HG02938 (cell line): ENCODE measurements around the gene TP53BP1.

Experiments
- ATAC-seq: cut with Tn5 transposase; IDR thresholded peaks from one replicate; pipeline ENCODE4 v1.9.1; 2021; ENCODE audit warnings: mild to moderate bottlenecking, moderate library complexity; ENCODE audit not compliant: unreplicated experiment

Gene TP53BP1

DNA sequence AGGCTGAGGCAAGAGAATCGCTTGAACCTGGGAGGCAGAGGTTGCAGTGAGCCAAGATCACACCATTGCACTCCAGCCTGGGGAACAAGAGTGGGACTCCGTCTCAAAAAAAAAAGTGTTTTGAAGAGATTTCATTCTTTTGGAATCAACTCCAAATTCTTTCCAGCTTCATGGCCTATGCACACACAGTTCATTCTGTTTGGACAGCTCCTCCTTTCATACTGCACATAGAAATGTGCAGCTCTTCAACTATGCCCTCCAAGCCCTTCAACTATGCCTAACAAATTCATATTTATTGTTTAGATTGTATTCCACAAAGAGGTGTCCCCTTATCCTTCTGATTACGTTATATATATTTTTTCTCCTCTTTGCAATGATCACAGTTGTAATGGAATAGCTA, 4.2 kb downstream of the TP53BP1 start:
- no peak for ATAC-seq

- no peak for ATAC-seq
These were observed 5.6 kb downstream of the TP53BP1 start for GRCh38 chr15:43487271-43487895.

GRCh38 chr15:43484455-43484854, 8.5 kb downstream of the TP53BP1 start:
- no peak for ATAC-seq

- ATAC-seq = no peak
These were observed 9.4 kb downstream of the TP53BP1 start for GRCh38 chr15:43483297-43484128.

DNA sequence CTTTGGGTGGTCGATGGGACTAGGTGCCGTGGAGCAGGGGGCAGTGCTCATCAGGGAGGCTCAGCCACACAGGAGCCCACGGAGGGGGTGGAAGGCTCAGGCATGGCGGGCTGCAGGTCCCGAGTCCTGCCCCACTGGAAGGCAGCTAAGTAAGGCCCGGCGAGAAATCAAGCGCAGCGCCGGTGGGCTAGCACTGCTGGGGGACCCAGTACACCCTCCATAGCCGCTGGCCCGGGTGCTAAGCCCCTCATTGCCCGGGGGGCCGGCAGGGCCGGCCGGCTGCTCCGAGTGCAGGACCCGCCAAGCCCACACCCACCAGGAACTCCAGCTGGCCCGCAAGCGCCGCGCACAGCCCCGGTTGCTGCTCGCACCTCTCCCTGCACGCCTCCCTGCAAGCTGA, 19.1 kb downstream of the TP53BP1 start:
- no peak for ATAC-seq

DNA sequence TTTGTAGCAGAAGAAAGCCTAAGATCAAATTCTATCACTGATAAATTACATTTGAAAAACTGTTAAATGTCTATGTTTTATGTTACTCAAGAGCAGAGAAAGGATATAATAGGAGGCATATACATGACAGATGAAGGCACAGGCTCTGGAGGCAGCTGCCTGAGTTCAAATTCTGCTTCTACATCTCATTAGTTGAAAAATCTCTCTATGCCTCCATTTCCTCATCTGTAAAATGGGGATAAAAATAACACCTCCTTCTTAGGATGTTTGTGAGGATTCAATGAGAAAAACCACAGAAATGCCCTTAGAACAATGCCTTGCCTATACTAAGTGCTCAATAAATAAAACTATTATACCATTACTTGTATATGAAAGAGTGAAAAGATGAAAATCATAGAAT, 21.0 kb downstream of the TP53BP1 start:
- ATAC-seq = no peak

GRCh38 chr15:43469867-43470266, 23.1 kb downstream of the TP53BP1 start:
- ATAC-seq = no peak

DNA sequence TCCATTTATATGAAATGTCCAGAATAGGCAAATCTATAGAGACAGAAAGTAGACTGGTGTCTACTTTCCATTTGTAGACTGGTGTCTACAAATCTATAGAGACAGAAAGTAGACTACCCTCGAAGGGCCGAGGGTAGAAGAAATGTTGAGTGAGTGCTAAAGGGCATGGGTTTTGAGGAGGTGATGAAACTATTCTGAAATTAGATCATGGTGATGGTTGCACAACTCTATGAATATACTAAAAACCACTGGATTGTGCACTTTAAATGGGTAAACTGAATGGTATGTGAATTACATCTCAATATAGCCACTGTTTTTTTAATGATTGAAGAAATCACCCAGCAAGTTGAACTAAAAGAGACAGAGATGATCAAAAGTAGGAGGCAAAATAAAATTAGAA, 27.9 kb downstream of the TP53BP1 start:
- no peak for ATAC-seq

DNA sequence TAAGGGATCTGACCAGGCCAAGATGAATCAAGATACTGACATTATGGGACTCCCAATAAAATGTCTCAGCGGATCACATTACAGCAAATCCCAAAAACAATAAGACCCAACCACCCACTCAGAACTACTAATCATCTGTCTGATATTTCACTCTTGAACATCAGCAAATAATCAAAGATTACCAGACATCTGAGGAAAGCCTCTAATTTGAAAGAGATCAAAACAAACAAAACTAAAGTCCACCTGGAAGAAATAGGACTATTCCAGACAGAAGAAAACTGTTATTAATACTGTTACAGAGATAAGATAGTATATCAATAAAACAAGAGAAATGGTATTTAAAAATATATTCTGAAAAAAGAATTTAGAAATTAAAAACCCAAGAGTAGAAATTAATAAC, 29.0 kb downstream of the TP53BP1 start:
- ATAC-seq = no peak

DNA sequence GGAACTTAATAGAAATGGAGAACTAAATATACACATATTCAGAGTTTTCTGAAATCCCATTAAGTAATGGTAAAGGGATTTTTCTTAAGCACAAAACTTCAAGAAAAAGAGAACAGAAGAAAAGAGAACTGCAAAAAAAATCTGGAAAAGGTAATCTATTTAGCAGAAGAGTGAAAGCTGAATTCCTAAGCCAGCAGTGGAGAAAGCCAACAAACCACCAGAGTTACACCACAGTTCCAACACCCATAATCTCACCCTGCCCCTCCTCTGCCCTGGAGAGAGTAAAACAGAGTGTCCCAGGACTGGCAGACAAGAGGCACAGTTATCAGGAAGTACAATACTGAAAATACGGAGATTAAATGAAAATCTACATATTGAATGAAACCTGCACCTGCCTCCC, 29.4 kb downstream of the TP53BP1 start:
- ATAC-seq = no peak

GRCh38 chr15:43449981-43450380, 43.0 kb downstream of the TP53BP1 start:
- ATAC-seq = no peak

- ATAC-seq = no peak
These were observed 46.6 kb downstream of the TP53BP1 start for GRCh38 chr15:43446344-43446743.

- no peak for ATAC-seq
These were observed 51.6 kb downstream of the TP53BP1 start for GRCh38 chr15:43441316-43441715.

DNA sequence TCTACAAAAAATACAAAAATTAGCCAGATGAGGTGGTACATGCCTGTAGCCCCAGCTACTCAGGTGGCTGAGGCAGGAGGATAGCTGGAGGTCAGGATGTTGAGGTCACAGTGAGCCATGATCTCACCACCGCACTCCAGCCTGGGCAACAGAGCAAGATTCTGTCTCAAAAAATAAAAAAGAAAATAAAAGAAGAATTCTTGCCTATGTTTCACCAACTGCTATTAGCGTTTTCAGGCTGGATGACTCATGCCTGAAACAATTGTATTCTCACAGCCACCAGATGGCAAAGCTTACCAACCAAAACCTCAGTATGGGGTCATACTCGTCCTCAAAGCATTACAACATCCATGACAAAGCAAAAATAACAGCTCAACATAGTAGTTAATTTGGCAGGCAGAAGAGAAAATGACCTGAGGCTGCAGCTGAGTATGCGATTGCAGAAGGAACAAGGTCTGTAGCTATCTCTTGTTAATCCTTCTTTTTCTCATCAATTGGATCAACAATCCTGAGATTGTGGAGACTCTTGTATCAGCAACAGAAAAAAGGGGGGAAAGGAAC, 52.2 kb downstream of the TP53BP1 start:
- ATAC-seq = peak; percentile 64

DNA sequence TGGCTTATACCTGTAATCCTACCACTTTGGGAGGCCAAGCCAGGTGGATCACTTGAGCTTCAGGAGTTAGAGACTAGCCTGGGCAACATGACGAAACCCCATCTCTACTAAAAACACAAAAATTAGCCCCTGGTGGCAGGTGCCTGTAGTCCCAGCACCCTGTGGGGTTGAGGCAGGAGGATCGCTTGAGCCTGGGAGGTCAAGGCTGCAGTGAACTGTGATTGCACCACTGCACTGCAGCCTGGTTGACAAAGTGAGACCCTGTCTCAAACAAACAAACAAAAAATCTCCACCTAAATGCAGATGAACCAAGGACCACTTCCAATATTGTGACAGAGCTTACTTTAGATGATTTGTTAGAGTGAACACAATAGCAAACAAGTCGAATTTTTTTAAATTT, 53.7 kb downstream of the TP53BP1 start:
- ATAC-seq = no peak

GRCh38 chr15:43436395-43436794, 56.6 kb downstream of the TP53BP1 start:
- no peak for ATAC-seq

DNA sequence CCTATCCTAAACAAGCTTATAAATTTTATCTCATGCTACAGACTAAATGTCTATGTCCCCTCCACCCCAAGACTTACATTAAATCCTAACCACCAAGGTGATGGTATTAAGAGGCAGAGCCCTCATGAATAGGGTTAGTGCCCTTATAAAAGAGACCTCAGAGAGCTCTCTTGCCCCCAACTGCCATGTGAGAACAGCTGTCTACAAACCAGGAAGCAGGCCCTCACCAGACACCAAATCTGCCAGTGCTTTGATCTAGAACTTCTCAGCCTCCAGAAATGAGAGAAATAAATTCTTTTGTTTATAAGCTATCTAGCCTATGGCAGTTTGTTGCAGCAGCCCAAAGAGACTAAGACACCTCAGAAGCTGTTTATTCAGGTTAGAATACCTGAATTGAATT, 58.5 kb downstream of the TP53BP1 start:
- no peak for ATAC-seq

DNA sequence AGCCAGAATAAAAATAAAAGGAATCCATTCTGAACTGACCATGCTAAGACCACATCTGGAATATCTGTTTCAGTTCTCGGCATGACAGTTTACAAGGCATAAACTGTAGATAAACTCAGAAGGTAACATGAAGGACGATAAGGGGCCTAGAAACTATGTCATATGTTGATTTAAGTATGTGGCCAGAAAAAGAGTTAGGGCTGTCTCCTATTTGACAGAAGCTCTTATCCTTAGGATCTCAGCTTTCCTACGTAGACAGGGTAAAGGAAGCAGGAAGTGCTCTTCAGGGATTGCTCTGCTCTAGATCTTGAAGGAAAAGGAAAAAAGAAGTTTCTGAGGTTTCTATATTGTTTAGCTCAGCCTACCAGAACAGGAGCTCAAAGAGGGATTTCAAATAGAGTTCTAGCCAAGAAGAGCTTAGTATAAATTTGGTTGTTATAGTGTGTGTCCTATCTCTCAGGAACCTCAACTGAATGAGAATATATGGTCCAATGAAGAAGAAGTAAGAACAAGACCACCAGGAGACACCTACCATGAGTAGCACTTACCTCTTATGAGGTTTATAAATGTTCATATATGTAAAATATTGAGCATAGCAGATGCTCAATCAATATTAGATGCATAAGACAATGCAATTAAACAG, 59.2 kb downstream of the TP53BP1 start:
- no peak for ATAC-seq

DNA sequence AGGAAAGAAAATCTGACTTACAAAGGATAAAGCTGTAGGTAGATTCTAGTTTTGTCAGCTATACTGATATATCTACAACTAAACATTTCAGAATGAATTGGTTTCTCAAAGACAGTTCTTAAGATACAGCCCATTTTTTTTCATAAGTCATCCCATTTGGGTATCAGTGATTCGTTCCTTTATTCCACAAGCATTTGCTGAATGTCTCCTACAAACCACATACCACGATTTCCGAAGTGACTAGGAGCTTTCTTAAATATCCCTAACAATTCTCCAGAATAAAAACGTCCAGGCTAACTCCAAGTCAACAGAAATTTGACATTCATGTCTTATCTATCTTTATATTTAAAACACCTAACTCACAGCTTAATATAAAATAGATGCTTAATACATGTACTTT, 59.8 kb downstream of the TP53BP1 start:
- ATAC-seq = no peak

- ATAC-seq = no peak
These were observed 63.3 kb downstream of the TP53BP1 start for GRCh38 chr15:43429687-43430086.

DNA sequence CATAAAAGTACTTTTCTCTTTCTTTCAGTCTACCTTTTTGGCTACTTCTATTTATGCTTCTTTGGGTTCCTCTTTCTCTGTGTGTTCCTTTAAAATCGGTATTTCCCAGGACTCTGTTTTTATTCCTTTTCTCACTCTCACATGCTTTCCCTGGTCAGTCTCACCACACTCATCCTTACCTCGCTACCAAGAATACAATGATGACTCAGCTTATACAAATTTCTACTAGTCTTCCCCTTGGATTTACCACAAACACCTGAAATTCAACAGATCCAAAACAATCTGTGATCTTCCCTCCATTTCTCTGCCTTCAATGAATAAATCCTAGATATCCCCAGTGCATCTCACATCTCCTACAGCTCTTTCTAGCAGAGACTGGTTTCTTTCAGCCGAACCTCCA, 69.2 kb downstream of the TP53BP1 start:
- ATAC-seq = no peak

GRCh38 chr15:43420876-43421275, 72.1 kb downstream of the TP53BP1 start:
- no peak for ATAC-seq
